NCI-H524 (cell line): Measurements from ENCODE around the gene MRPL44.
"Not testable (repeated sequence)": the region's sequence is repeated elsewhere in the genome, so short reads cannot be mapped to it uniquely, and the experiment has no call there.

Experiments used
- DNase-seq, 2 experiments: peaks; one replicate each; lab custom pipeline; 2025; lab: John Stamatoyannopoulos, UW

Gene MRPL44

DNA sequence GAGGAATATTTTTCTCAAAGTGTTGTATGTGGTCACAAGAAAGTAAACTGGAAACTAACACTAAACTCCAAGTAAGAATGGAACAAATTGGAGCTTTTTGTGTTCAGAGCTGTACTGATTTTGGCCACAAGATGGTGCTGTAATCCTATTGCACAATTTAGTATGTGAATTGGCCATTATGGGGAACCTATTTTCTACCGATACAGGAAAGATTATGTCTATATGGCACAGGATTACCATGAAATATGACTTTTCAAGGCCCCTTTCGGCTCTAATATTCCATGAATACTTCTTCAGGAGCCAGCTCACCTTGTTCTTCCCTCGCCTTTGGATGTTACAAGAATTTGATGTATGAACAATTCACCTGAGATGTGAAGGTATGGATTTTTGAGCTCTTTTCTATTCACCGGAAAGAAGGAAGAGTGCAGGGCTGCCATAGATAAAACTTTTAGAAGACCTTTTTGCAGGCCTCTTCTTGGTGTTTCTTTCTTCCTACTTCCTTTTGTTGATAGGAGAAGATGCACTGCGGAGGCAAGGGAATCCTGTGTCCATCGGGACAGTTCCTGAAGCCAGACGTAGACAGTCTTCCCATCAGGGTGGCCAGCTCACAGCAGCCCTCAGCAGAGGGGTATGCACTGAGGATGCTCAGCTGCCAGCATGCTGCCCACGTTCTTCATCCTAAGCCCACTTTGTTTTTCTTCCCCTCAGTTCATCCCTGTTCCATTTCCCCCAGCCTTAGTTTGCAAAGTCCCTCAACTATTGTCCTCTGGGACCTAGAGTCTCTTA, 13.3 kb downstream of the MRPL44 start:
- peak in 1 of 2 experiments; percentile 63 for DNase-seq

DNA sequence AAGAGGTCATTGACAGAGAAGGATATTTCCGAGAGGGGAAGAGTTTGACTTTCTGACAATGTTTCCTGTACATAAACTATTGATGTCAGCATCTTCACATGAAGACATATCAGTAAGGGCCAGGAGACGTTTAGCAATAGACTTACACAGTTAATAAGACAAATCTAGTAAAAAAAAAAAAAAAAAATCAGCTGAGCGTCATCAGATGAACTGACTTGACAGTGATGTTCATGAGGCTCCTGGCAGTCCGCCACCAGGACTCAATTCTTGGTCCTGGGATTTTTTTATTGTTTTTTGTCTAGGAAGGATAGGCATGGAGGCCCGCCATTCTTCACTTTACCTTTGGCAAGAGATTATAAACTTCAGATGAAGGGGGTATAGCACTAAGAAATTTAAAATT, 14.5 kb downstream of the MRPL44 start:
- DNase-seq: no peak

GRCh38 chr2:223972656-223973102, 15.4 kb downstream of the MRPL44 start:
- no peak for DNase-seq

DNA sequence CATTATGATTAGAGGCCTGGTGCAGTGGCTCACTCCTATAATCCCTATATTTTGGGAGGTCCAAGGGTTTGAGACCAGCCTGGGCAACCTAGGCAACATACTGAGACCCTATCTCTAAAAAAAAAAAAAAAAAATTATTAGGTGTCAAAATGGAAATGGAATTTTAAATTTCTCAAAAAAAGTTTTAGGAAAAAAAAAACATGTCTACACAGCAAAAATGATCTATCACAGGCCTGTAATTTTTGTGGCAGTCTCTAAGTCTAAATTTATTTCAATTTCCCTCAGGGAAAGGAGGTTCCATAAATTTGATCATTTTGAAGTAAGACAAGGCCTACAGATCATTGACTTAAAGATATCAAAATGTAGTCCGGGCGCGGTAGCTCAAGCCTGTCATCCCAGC, 16.3 kb downstream of the MRPL44 start:
- DNase-seq: no peak

DNA sequence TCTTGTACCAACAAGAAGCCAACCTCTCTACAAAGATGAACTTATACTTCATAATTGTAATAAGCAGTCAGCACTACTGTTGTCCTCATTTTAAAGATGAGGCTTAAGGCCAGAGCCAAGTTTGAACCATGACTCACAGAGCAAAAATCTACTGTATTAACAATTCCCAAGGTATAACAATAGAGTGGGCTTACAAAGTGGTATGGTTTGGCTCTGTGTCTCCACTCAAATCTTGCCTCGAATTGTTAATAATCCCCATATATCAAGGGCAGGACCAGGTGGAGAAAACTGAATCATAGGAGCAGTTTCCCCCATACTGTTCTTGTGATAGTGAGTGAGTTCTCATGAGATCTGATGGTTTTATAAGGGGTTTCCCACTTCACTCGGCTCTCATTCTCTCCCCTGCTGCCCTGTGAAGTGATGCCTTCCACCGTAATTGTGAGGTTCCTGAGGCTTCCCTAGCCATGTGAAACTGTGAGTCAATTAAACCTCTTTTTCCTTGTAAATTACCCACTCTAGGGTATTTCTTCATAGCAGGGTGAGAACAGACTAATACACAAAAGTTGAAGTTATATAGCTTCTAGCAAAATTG, 19.5 kb downstream of the MRPL44 start:
- no peak for DNase-seq

DNA sequence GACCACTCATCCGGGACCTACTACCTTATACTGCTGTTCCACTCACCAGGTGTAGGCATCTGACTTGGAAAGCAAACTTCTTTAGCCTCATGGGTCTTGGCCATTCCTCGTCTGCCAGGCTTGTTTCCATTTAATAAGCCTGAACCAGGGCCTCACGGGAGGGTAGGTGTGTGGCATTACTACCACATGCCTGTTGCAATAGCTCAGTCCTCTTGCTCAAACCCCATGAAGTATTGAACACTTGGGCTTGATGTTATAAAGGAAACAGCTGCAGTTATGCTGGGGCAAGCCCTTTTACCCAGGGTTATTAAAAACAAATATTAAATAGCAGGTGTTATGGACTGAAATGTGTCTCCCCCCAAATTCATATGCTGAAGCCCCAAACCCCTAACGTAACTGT, 21.2 kb downstream of the MRPL44 start:
- DNase-seq: no peak

- no peak for DNase-seq
Measured at GRCh38 chr2:223979730-223980396, 22.6 kb downstream of the MRPL44 start.

DNA sequence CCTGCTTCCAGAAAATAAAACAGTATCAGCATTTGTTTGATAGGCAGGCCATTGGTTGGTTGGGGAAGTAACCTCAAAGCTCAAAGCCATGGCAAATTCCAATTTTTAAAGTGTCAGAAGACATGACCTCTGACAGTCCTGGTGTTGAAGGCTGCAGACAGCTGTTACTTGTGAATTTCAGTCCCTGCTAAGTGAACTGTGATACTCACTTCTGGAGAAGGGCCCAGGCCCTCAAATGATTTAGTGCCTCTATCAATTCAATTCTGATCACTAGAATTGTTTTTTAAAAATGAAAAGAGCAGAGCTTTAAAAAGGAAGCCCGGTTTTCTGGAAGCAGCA, 23.1 kb downstream of the MRPL44 start:
- no peak for DNase-seq

GRCh38 chr2:223980803-223981202, 23.5 kb downstream of the MRPL44 start:
- DNase-seq: no peak

- no peak for DNase-seq
Measured at GRCh38 chr2:223981241-223981640, 24.0 kb downstream of the MRPL44 start.

- DNase-seq: no peak
Measured at GRCh38 chr2:223989206-223989855, 32.1 kb downstream of the MRPL44 start.

- no peak for DNase-seq
Measured at GRCh38 chr2:223989856-223990232, 32.6 kb downstream of the MRPL44 start.

DNA sequence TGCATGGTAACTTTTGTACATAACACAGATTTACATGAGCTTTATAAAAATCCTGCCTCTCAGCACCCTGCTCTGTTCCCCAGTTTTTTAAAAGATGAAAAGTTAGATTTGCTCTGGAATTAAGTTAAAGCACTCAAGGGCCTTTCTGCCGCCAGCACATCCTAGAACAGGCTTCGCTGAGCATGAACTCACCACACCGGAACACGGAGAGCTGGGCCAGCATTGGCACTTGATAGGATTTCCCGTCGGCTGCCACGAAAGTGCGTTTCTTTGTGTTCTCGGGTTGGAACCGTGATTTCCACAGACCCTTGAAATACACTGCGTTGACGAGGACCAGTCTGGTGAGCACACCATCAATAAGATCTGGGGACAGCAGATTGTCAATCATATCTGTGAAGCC, 34.3 kb downstream of the MRPL44 start:
- no peak for DNase-seq

GRCh38 chr2:223993634-223994232, 36.5 kb downstream of the MRPL44 start:
- peak in 1 of 2 experiments; percentile 47 for DNase-seq

DNA sequence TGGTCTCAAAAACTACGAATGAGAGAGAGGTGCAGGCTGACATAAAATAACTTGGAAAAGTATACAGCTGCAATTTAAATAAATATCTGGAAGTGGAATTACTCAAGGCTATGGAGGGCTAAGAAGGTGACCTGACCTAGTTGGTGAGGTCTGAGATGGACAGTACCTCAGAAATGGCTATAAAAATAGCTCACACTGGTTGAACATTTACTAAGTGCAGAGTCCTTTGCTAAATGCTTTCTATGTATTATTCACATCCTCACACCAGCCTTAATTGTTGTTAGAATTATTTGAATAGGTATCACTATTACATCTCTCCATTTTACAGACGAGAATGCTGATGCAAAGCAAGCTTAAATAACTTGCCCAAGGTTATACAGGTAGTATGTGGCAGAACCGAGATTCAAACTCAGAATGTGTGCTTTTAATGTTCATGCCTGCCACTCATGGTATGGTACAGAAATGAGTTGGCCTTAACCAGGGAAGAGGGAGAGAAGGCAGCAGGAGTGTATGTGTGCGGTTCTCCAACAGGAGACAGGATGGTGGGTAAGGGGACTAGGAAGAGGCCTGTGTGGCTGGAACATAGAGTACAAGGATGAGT, 37.4 kb downstream of the MRPL44 start:
- no peak for DNase-seq

DNA sequence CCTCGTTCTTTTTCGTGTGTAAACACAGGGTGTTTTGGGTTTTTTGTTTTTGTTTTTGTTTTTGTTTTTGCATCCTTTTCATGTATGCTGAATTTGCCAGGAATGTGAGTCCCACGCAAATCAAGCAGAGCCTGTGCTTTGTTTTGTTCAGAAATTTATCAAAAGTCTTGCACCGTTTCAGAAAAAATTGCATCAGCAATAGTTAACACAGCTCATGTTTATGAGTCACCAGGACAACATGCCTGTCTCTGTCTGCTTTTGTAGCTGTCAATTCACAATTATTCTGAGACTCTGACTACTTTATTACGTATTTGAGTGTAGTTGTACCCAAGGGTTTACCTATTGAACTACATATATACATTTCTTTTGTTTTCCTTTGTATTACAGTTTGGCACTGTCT, 38.3 kb downstream of the MRPL44 start:
- DNase-seq: no peak

- no peak for DNase-seq
Measured at GRCh38 chr2:223996391-223996790, 39.1 kb downstream of the MRPL44 start.

DNA sequence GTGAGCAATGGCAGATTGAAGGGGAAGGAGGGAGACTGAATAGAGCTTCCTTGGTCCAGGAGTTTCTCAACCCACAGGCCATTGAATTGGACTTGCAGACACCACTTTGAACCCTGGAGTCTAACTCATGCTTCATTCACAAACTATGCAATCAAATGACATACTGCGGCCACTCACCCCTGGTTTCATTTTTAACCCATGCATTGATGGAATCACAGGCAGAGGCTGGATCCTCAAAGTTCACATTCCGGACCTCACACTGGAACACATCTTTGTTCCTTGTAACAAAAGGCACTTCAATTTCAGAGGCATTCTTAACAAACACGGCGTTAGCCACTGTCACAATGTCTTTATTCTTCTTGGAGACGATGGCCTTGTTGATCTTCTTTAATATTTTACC, 40.7 kb downstream of the MRPL44 start:
- no peak for DNase-seq

DNA sequence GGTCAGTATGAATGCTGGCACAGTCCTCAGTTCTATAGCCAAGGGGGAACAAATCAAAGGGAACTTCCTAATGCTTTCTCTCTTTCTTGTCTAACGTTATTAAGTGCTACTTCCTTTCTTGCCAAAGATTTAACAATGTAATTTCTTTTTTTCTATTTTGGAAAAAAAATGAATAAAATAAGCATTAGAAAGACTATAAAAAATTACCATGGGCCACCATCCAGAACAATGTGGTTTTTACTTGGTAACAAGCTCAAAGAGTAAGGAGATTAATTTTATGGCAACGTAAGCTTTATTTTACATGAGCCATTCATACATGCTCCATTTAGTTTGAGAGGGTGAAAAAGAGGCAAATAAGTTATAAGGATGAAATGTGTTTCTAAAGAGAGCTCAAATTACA, 41.7 kb downstream of the MRPL44 start:
- DNase-seq: no peak

DNA sequence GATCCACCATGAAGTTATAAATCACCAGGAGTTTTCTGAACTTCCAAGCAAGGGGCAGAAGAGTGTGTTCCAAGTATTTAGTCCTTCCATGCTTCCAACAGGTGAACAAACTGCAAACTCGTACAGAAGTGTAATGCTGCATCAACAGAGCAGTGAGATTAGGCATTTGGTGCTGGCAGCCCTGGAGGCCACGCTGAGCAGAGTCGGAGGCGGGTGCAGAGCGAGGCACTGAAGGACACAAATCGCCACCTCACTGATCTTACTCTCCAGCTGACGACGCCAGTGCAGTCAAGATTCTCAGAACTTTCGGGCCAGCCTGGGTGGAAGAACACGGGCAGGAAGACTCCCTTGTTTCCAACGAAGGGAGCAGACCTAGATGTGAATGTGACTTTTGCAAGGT, 42.6 kb downstream of the MRPL44 start:
- no peak for DNase-seq

- DNase-seq: not testable (repeated sequence)
Measured at GRCh38 chr2:224000662-224001061, 43.4 kb downstream of the MRPL44 start.

- DNase-seq: no peak
Measured at GRCh38 chr2:224004105-224004695, 46.9 kb downstream of the MRPL44 start.
